GM23338 (cell line): ENCODE results near the gene TAS2R19. TPM values are rescaled to one million over a fixed set of nuclear protein-coding genes. Genes with fewer than 3 reads are reported as not detected.

ENCODE experiments used
- ATAC-seq: fragments of 200-7000 bp; cut with Tn5 transposase; 3 replicates; pipeline ENCODE4 v1.9.1; 2020
- DNase-seq: peaks from one replicate; pipeline ENCODE4 v3.0.0-alpha.2; 2015; ENCODE audit warnings: low spot score
- H2AFZ ChIP-seq: fragments of 200-600 bp; sonication (generic); 2 replicates; pipeline ENCODE4 v1.8.0; 2016; ENCODE audit warnings: antibody characterized with exemption, mild to moderate bottlenecking, moderate library complexity
- H3F3A ChIP-seq: fragments of 200-600 bp; sonication (generic); replicated peaks from 2 replicates; pipeline ENCODE4 v1.8.0; 2017; ENCODE audit warnings: antibody characterized with exemption, mixed run types, low read depth
- H3K27ac ChIP-seq: fragments of 200-600 bp; sonication (generic); 2 replicates; pipeline ENCODE4 v1.6.1; 2016; ENCODE audit warnings: low read depth
- H3K27me3 ChIP-seq: fragments of 200-600 bp; sonication (generic); 2 replicates; pipeline ENCODE4 v1.8.0; 2016; ENCODE audit warnings: mild to moderate bottlenecking, mixed run types, moderate library complexity; ENCODE audit not compliant: insufficient read depth
- H3K36me3 ChIP-seq: fragments of 200-600 bp; sonication (generic); 2 replicates; pipeline ENCODE4 v1.8.0; 2016; ENCODE audit warnings: mild to moderate bottlenecking; ENCODE audit not compliant: insufficient read depth
- H3K4me1 ChIP-seq: fragments of 200-600 bp; sonication (generic); 2 replicates; pipeline ENCODE4 v1.8.0; 2016; ENCODE audit warnings: mild to moderate bottlenecking, moderate library complexity; ENCODE audit not compliant: insufficient read depth
- H3K4me2 ChIP-seq: fragments of 200-600 bp; sonication (generic); 2 replicates; pipeline ENCODE4 v1.7.1; 2017; ENCODE audit warnings: mixed run types
- H3K4me3 ChIP-seq: fragments of 200-600 bp; sonication (generic); 2 replicates; pipeline ENCODE4 v1.6.1; 2016; ENCODE audit warnings: mixed run types
- H3K79me2 ChIP-seq: fragments of 200-600 bp; sonication (generic); replicated peaks from 2 replicates; pipeline ENCODE4 v1.8.0; 2017; ENCODE audit warnings: mild to moderate bottlenecking; ENCODE audit not compliant: insufficient read depth
- H3K9me2 ChIP-seq: fragments of 200-600 bp; sonication (generic); 2 replicates; pipeline ENCODE4 v1.8.0; 2017; ENCODE audit not compliant: insufficient read depth
- H4K20me1 ChIP-seq: fragments of 200-600 bp; sonication (generic); replicated peaks from 2 replicates; pipeline ENCODE4 v1.8.0; 2017; ENCODE audit warnings: mild to moderate bottlenecking; ENCODE audit not compliant: insufficient read depth
- H3K27ac Mint-ChIP-seq: 2 replicates; pipeline ENCODE4 v1.8.0; 2020; ENCODE audit warnings: inconsistent platforms, mild to moderate bottlenecking, moderate library complexity, mixed read lengths
- H3K27me3 Mint-ChIP-seq: 3 replicates; pipeline ENCODE4 v1.8.0; 2022; ENCODE audit warnings: low read depth, mild to moderate bottlenecking, moderate library complexity, mixed read lengths, inconsistent platforms; ENCODE audit not compliant: insufficient read depth, poor library complexity
- H3K36me3 Mint-ChIP-seq: 3 replicates; pipeline ENCODE4 v1.8.0; 2021; ENCODE audit warnings: low read depth, mild to moderate bottlenecking, inconsistent platforms, moderate library complexity, mixed read lengths
- H3K4me1 Mint-ChIP-seq: 3 replicates; pipeline ENCODE4 v1.8.0; 2020; ENCODE audit warnings: mild to moderate bottlenecking, inconsistent platforms, mixed read lengths
- H3K4me3 Mint-ChIP-seq: 3 replicates; pipeline ENCODE4 v1.8.0; 2021; ENCODE audit warnings: moderate library complexity, mild to moderate bottlenecking, inconsistent platforms, mixed read lengths
- H3K9me3 Mint-ChIP-seq: 3 replicates; pipeline ENCODE4 v1.8.0; 2020; ENCODE audit warnings: moderate library complexity, mild to moderate bottlenecking, inconsistent platforms, mixed read lengths
- CREB1 ChIP-seq: fragments of 250-450 bp; sonication (Bioruptor Pico); IDR thresholded peaks from 2 replicates; pipeline ENCODE4 v1.5.0; 2020; ENCODE audit warnings: low read depth, mild to moderate bottlenecking, moderate library complexity
- CTCF ChIP-seq, 2 experiments: fragments of 200-600 bp in 1 of 2; sonication (generic) in 1 of 2; conservative IDR thresholded peaks; 2 replicates each; pipeline versions ENCODE4 v1.5.1 to v1.6.1; 2016 to 2017; ENCODE audit warnings: antibody characterized with exemption in 2 of 2, low read depth in 2 of 2, mild to moderate bottlenecking in 2 of 2, moderate library complexity in 1 of 2
- EZH2 ChIP-seq: fragments of 200-600 bp; sonication (generic); IDR thresholded peaks from one replicate; pipeline ENCODE4 v1.8.0; 2017; ENCODE audit warnings: antibody characterized with exemption, mild to moderate bottlenecking, low read depth; ENCODE audit not compliant: unreplicated experiment
- EZH2phosphoT487 ChIP-seq: fragments of 200-600 bp; sonication (generic); IDR thresholded peaks from one replicate; pipeline ENCODE4 v1.8.1; 2018; ENCODE audit warnings: antibody characterized with exemption; ENCODE audit not compliant: unreplicated experiment
- JUNB ChIP-seq: IDR thresholded peaks from one replicate; pipeline ENCODE4 v1.6.1; 2016; ENCODE audit warnings: antibody characterized with exemption; ENCODE audit not compliant: unreplicated experiment
- NANOG ChIP-seq: IDR thresholded peaks from 2 replicates; pipeline ENCODE4 v1.6.1; 2016; ENCODE audit warnings: antibody characterized with exemption, borderline replicate concordance
- POLR2AphosphoS5 ChIP-seq: IDR thresholded peaks from 2 replicates; pipeline ENCODE4 v1.6.1; 2016; ENCODE audit warnings: antibody characterized with exemption, low read depth
- REST ChIP-seq: IDR thresholded peaks from one replicate; pipeline ENCODE4 v1.6.1; 2018; ENCODE audit warnings: antibody characterized with exemption; ENCODE audit not compliant: unreplicated experiment
- STAT1 ChIP-seq: IDR thresholded peaks from one replicate; pipeline ENCODE4 v1.6.1; 2016; ENCODE audit warnings: antibody characterized with exemption; ENCODE audit not compliant: unreplicated experiment
- ZNF114 ChIP-seq: fragments of 250-450 bp; sonication (Bioruptor Pico); IDR thresholded peaks from 2 replicates; pipeline ENCODE4 v1.5.0; 2020; ENCODE audit warnings: mild to moderate bottlenecking, moderate library complexity
- ZNF331 ChIP-seq: fragments of 250-450 bp; sonication (Bioruptor Pico); IDR thresholded peaks from 2 replicates; pipeline ENCODE4 v1.5.0; 2020; ENCODE audit warnings: low read depth, mild to moderate bottlenecking, moderate library complexity
- polyA plus RNA-seq: library from polyadenylated mRNA; unstranded; fragments of >200 nt; fragmentation: Nextera tagmentation; extraction: Ambion mirVana; gene quantifications from 2 replicates; pipeline ENCODE4 v1.2.1, GENCODE V29; 2016
- total RNA-seq: library from RNA; depleted of rRNA; stranded (reverse); fragments of >200 nt; shearing (Covaris generic); gene quantifications from 2 replicates; pipeline ENCODE4 v1.2.3, GENCODE V29; 2014

TAS2R19 gene
- total and polyA plus RNA-seq, 2 experiments from 2014 or later: 0.21 to 8.6 TPM

GRCh38 chr12:11059784-11060183, 37.4 kb upstream of the TAS2R19 start:
- H3K9me2 ChIP-seq: no peaks in the 10 kb centered on the region; the same call in 1 of the 2 replicates
- H3K27ac Mint-ChIP-seq: no peak overlapping the region
- H3K27me3 Mint-ChIP-seq: no peaks in the 10 kb centered on the region
- no peaks in the 10 kb centered on the region for H3F3A ChIP-seq
- H3K4me1 ChIP-seq: no peaks in the 10 kb centered on the region
- TF ChIP-seq POLR2AphosphoS5: no peak
- no peak for TF ChIP-seq CREB1 (CRISPR knock-in tag)
- TF ChIP-seq EZH2: no peak
- TF ChIP-seq REST: no peak
- no peak for TF ChIP-seq ZNF114 (CRISPR knock-in tag)
- H3K4me3 ChIP-seq: no peak overlapping the region
- no peaks in the 10 kb centered on the region for H3K27me3 ChIP-seq
- H3K79me2 ChIP-seq: 0 out of 2 replicates have a peak, but pooled peaks cover 4% of the 10 kb centered on the region
- no peaks in the 10 kb centered on the region for H3K36me3 ChIP-seq
- DNase-seq (no peak), ATAC-seq (no peak)
- H2AFZ ChIP-seq: no peak overlapping the region
- no peaks in the 10 kb centered on the region for H4K20me1 ChIP-seq
- no peaks in the 10 kb centered on the region for H3K9me3 Mint-ChIP-seq
- H3K4me2 ChIP-seq: no peak overlapping the region
- H3K4me3 Mint-ChIP-seq: no peak overlapping the region
- H3K4me1 Mint-ChIP-seq: 0 out of 3 replicates have a peak, but pooled peaks cover 5% of the 10 kb centered on the region
- H3K27ac ChIP-seq: no peak overlapping the region
- H3K36me3 Mint-ChIP-seq: peaks cover 9% of the 10 kb centered on the region; the same call in 1 of the 3 replicates

GRCh38 chr12:11059041-11059440, 36.6 kb upstream of the TAS2R19 start:
- no peaks in the 10 kb centered on the region; the same call in 1 of the 2 replicates for H3K9me2 ChIP-seq
- no peak overlapping the region for H3K4me3 ChIP-seq
- Mint-ChIP-seq H3K4me3 (no peak overlapping the region), H3K27ac (no peak overlapping the region), H3K4me1 (0 out of 3 replicates have a peak, but pooled peaks cover 5% of the 10 kb centered on the region), H3K27me3 (no peaks in the 10 kb centered on the region), H3K36me3 (peaks cover 9% of the 10 kb centered on the region; the same call in 1 of the 3 replicates), H3K9me3 (no peaks in the 10 kb centered on the region)
- no peaks in the 10 kb centered on the region for H3K4me1 ChIP-seq
- H3K36me3 ChIP-seq: no peaks in the 10 kb centered on the region
- no peak overlapping the region for H2AFZ ChIP-seq
- H3K27ac ChIP-seq: no peak overlapping the region
- H3K79me2 ChIP-seq: 0 out of 2 replicates have a peak, but pooled peaks cover 9% of the 10 kb centered on the region
- ATAC-seq: no peak
- DNase-seq: no peak
- no peaks in the 10 kb centered on the region for H4K20me1 ChIP-seq
- no peaks in the 10 kb centered on the region for H3K27me3 ChIP-seq
- H3F3A ChIP-seq: no peaks in the 10 kb centered on the region
- H3K4me2 ChIP-seq: no peak overlapping the region
- no peak for TF ChIP-seq CTCF (conservative IDR thresholded peaks at IDR 0.05; ENCODE audit: low read depth in 2 of 2)
- TF ChIP-seq EZH2phosphoT487: no peak
- TF ChIP-seq EZH2: no peak
- no peak for TF ChIP-seq ZNF114 (CRISPR knock-in tag)
- no peak for TF ChIP-seq REST
- TF ChIP-seq NANOG: no peak
- no peak for TF ChIP-seq ZNF331 (CRISPR knock-in tag)
- no peak for TF ChIP-seq CREB1 (CRISPR knock-in tag)
- TF ChIP-seq STAT1: no peak
- no peak for TF ChIP-seq JUNB
- TF ChIP-seq POLR2AphosphoS5: no peak
